ENCODE data around the gene ARHGEF4.

DNA sequence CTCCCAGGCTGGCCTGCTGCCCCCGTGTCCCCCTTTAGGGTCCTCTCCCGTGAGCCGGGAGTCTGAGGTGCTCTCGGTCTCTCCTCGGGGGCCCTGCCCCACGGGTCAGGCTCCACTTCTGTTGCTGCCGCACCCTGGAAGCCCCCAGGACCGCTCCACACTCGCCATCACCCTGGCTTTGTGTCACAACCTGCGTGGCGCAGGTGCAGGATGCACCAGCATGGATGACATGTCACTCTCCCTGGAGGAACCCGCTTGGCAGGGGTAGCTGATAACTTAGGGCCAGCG lies 10.8 kb upstream of the ARHGEF4 start:
- TF ChIP-seq, protein P1, sequence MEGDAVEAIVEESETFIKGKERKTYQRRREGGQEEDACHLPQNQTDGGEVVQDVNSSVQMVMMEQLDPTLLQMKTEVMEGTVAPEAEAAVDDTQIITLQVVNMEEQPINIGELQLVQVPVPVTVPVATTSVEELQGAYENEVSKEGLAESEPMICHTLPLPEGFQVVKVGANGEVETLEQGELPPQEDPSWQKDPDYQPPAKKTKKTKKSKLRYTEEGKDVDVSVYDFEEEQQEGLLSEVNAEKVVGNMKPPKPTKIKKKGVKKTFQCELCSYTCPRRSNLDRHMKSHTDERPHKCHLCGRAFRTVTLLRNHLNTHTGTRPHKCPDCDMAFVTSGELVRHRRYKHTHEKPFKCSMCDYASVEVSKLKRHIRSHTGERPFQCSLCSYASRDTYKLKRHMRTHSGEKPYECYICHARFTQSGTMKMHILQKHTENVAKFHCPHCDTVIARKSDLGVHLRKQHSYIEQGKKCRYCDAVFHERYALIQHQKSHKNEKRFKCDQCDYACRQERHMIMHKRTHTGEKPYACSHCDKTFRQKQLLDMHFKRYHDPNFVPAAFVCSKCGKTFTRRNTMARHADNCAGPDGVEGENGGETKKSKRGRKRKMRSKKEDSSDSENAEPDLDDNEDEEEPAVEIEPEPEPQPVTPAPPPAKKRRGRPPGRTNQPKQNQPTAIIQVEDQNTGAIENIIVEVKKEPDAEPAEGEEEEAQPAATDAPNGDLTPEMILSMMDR (IDR thresholded peaks at IDR 0.05; ENCODE audit: insufficient read depth, low read depth, low read length) = no peak
- no peak for TF ChIP-seq EZH2 (IDR thresholded peaks at IDR 0.05; ENCODE audit: insufficient read depth, low read length)

Data from astrocyte (in vitro differentiated cells and primary cell).